ENCODE results near the gene FBXL13.

- TF ChIP-seq CTCF (IDR thresholded peaks at IDR 0.05) (no peak), POLR2A (IDR thresholded peaks at IDR 0.05) (no peak)
Observed at GRCh38 chr7:102992509-102992937, 82.1 kb downstream of the FBXL13 start.
